Stimulated activated CD8-positive, alpha-beta memory T cell treated with anti-CD3 and anti-CD28 coated beads, Interleukin-4, amount 100 ng/mL, for 1 hour (primary cell): ENCODE measurements around the gene NAB1.
A peak's percentile ranks its signal among the peaks of the same experiment; 100 is the strongest.

Experiments used
- DNase-seq, 2 donors: peaks; one replicate each; pipeline ENCODE4 v3.0.0-alpha.2; 2020; ENCODE audit warnings: low read depth in 2 of 2, low spot score in 1 of 2

The NAB1 gene

DNA sequence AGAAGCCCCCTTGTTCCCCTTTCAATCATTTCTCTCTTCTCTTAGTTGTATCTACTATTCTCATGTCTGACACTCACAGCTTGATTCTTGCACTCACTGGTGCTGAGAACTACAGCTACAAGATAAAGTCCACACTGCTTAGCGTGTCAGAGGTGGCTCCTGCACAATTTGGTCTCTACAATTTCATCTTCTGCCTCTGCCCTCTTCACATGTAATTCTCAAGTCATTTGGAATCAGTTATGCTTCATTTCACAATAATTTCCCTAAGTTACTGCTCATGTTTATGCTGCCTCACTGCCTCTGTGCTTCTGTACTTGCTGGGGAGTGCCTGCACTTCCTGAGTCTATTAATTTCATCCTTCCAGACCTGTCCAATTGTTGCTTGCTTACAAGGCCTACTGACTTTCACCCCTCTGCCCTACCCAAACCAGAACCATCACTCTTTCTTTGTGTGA lies 11.6 kb upstream of the NAB1 start:
- no peak for DNase-seq

- DNase-seq, result no peak
Measured at GRCh38 chr2:190637903-190638618, 10.8 kb upstream of the NAB1 start.

DNA sequence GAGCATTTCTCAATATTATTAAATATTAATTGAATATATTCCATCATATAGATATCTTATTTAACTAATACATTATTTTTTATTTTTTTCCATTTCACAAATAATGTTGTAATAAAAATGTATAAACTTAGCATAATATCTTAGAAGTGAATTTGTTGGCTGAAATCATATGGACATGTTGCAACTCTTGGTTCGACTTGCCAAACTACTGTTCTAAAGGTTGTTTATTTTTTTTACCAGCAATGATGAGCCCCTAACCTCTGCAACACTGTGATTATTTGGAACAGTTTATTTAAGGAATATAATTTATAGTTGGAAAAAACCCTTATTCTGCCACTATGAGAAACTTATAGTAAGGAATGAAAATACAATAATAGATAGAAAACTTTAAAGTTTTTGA lies 8.8 kb upstream of the NAB1 start:
- DNase-seq, result no peak

GRCh38 chr2:190641469-190641868 lies 7.4 kb upstream of the NAB1 start:
- DNase-seq, result no peak

GRCh38 chr2:190646780-190647522 lies 1.9 kb upstream of the NAB1 start:
- no peak for DNase-seq

DNA sequence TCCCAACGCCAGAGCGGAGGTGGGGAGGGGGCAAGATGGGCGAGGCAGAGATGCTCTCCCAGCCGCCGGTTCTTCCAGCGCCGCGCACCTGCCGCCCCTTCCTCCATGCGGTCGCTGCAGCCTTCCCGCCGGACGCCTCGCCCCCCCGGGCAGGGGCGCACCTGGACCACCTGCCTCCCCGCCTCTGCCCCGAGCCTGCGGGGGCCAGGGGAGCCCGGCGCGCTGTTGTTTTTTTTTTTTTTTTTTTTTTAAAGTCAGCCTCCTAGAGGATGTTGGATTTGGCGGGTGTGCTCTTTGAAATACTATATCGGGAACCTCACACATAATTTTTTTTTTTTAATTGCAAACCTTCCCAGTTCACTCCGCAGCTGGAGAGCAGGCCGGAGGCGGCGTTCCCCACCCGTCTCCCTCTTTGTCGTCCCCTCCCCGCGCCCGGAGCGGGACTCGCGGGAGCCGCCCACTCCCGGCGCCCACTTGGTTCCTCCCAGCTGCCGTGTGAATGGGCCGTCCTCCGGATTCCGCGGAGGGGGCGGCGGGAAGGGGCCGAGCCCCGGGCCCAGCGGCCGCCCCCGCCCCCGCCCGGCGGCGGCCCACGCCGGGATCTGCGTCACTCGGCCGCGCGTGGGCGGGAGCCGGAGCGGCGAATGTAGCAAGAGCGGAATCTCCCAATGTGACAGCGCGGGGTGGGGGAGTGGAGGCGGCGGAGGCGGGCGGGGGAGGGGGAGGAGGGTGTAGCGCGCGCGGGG lies 421 bp upstream of the NAB1 start:
- DNase-seq, result peak; percentile 82 to 83

DNA sequence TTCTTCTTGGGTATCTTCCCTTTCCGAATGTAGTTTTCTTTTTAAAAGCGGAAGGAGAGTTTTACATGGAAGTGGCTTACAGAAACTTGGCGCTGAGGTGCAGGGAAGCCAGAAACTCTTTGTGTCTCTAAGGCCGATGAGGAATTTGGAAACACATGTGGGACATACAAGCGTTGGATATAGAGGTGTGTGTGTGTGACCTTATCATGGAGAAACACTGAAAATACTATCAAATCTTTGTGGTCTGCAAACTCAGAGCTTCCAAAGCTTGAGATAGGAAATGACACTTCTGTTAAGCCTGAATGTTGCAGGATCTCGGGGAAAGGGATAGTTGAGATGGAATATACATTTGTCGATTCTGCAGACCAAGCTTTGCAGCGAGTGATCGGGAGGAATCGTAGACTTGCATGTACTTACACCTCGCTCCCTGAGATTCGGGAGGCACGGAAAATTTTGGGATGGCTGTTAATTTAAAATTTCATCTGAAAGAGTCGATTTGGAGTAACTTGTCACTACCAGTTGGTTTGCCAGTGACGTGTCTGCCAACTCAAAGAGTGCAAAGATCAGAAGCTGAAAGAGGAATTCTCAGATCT lies 1.0 kb downstream of the NAB1 start:
- DNase-seq, result no peak

GRCh38 chr2:190651413-190651812 lies 2.5 kb downstream of the NAB1 start:
- no peak for DNase-seq

- no peak for DNase-seq
Measured at GRCh38 chr2:190653231-190653630, 4.3 kb downstream of the NAB1 start.

GRCh38 chr2:190653931-190654330 lies 5.0 kb downstream of the NAB1 start:
- no peak for DNase-seq

GRCh38 chr2:190655113-190655512 lies 6.2 kb downstream of the NAB1 start:
- no peak for DNase-seq

DNA sequence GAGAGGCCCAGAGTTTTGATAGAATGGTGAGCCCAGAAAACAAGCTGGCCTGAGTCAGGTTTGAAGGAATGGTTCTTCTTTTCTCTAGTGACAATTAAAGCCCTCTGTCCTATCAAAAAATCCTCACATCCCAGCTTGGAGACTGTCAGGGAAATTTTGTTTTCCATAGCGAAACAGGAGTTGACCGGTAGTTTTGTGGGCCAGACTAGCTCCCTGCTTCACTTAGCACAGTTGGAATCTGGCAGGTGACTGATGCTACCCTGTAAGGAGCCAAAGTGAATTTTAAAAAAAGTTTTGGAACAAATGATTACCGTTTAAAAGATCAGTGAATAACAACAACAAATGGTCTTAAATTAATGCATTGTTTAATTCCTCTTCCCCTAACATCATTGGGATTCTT lies 6.7 kb downstream of the NAB1 start:
- no peak for DNase-seq

DNA sequence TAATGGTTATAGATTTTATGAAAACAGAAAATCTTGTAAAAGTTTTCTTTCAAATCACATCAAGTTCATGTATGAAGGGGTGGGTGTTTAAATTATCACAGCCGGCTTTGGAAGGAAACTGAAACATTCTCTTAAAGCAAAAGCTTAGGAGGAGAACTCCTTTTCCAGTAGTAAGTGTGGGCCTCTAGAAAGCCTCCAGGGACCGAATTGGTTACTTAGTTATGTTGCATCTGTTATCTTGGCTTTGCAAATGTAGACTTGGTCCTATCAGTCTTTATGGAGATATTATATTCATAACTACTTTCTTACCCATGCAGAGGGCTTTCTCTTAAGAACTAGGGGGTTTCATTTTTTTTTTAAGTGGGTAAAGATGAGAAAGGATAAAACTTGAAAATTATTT lies 7.4 kb downstream of the NAB1 start:
- no peak for DNase-seq

DNA sequence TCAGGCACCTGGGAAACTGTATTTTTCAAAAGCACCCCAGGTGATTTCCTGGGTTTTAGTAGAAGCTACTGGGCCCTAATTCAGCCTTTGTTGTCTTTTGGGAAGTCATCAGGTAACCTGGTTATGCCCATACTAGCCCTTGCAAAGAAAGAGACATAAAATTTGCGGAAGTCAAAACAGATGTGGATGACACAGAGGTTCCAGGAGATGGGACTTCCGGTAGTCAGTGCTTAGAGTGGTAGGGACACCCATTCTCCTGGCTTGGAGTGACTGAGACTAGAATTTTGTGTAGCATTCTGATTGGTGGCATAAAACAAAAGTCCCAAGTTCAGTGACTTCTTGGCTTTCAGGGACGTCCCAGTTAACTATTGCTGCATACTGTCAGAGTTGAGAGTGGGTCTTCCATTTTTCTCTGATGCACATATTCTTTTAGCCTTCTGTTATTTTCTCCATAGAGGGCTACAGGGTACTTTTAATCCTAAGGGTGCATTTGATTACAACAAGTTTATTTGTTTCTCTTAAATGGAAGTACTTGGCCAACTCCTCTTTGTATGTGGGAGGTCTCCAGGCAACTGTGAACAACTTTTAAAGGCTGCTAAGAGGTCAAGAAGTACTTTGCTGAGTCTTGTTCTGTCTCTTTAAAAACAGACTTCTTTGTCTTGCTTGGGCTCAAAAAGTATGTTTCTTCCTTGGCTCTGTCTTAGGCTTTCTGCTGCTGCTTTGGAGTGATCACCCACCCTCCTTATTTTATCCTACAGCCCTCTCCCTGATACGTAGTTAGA lies 8.8 kb downstream of the NAB1 start:
- no peak for DNase-seq

- DNase-seq, result no peak
Measured at GRCh38 chr2:190659553-190659952, 10.7 kb downstream of the NAB1 start.

GRCh38 chr2:190662754-190663153 lies 13.9 kb downstream of the NAB1 start:
- no peak for DNase-seq

DNA sequence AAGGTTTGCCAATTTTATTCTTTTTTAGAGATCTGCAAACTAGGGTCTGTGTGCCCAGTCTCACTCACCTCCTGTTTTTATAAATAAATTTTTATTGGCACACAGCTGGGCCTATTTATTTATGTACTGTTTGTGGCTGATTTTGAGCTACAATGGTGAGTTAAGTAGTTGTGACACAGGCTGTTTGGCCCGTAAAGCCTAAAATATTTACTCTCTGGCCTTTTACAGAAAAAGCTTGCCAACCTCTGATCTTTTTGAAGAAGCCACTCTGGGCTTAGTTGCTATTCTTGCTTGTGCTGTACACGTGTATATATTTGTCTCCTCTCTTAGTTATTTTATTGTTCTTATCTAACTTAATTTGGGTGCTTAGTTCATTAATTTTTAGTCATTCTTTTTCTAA lies 14.5 kb downstream of the NAB1 start:
- no peak for DNase-seq

DNA sequence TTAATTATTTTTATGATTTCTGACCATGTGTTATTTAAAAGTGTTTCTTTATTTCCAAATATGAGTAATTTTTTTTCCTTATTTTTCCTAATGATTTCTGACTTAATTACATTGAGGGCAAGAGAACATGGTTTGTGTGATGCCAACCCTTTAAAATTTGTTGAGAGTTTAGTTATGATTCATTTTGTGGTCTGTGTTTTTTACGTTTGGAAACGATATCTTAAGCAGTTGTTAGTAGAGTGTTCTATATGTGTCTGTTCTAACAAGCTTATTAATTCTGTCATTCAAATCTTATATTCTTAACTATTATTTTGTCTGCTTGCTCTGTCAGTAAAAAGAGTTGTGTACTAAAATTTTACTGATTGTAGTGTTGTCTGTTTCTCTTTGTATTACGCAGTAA lies 15.0 kb downstream of the NAB1 start:
- DNase-seq, result no peak

- DNase-seq, result no peak
Measured at GRCh38 chr2:190664240-190664639, 15.4 kb downstream of the NAB1 start.

GRCh38 chr2:190666895-190667294 lies 18.0 kb downstream of the NAB1 start:
- DNase-seq, result no peak

GRCh38 chr2:190668892-190669291 lies 20.0 kb downstream of the NAB1 start:
- no peak for DNase-seq
